ENCODE data around the gene COPS6. TPM values are rescaled to one million over a fixed set of nuclear protein-coding genes. Genes with fewer than 3 reads are reported as not detected.
A peak's percentile ranks its signal among the peaks of the same experiment; 100 is the strongest.

The COPS6 gene
- total RNA-seq, 2 donors from 2014 or later, result 109 to 121 TPM

GRCh38 chr7:100053215-100053614, 35.6 kb upstream of the COPS6 start:
- no peak overlapping the region for H3K27ac ChIP-seq (ENCODE audit: low read depth, low read length)
- Mint-ChIP-seq H3K9me3 (peaks cover 2% of the 10 kb centered on the region), H3K36me3 (ENCODE audit: low read depth) (peaks cover 34% of the 10 kb centered on the region), H3K27ac (no peak overlapping the region), H3K27me3 (ENCODE audit: insufficient read depth) (no peaks in the 10 kb centered on the region), H3K4me1 (peaks cover 1% of the 10 kb centered on the region), H3K4me3 (no peak overlapping the region)
- peak; percentile 61 for TF ChIP-seq CTCF (conservative IDR thresholded peaks at IDR 0.05)
- peaks cover 31% of the 10 kb centered on the region for H3K36me3 ChIP-seq (ENCODE audit: control insufficient read depth, insufficient read depth, low read length)
- H3K4me3 ChIP-seq (ENCODE audit: low read length), result no peak overlapping the region
- peak; percentile 70 for DNase-seq
- H3K27me3 ChIP-seq (ENCODE audit: control insufficient read depth, insufficient read depth, low read length, poor library complexity, severe bottlenecking), result no peaks in the 10 kb centered on the region
- WGBS, 2 experiments (ENCODE audit: insufficient coverage in 1 of 2, insufficient read length in 1 of 2), result 87 to 94% methylated on average over 2 to 3 of the region's 3 CpGs
- H3K4me1 ChIP-seq (ENCODE audit: control insufficient read depth, insufficient read depth, low read length), result no peaks in the 10 kb centered on the region
- no peaks in the 10 kb centered on the region for H3K9me3 ChIP-seq (ENCODE audit: control insufficient read depth, low read length)
- no peak overlapping the region for H3K9ac ChIP-seq (ENCODE audit: extremely low read depth, low read length, poor library complexity, severe bottlenecking)

- Histone ChIP-seq H3K9me3 (ENCODE audit: control insufficient read depth, low read length) (no peaks in the 10 kb centered on the region), H3K27ac (ENCODE audit: low read depth, low read length) (no peak overlapping the region), H3K36me3 (ENCODE audit: control insufficient read depth, insufficient read depth, low read length) (peaks cover 63% of the 10 kb centered on the region), H3K9ac (ENCODE audit: extremely low read depth, low read length, poor library complexity, severe bottlenecking) (no peak overlapping the region), H3K4me1 (ENCODE audit: control insufficient read depth, insufficient read depth, low read length) (no peaks in the 10 kb centered on the region), H3K27me3 (ENCODE audit: control insufficient read depth, insufficient read depth, low read length, poor library complexity, severe bottlenecking) (no peaks in the 10 kb centered on the region), H3K4me3 (ENCODE audit: low read length) (no peak overlapping the region)
- H3K36me3 Mint-ChIP-seq (ENCODE audit: low read depth), result peaks cover 63% of the 10 kb centered on the region
- H3K4me1 Mint-ChIP-seq, result no peaks in the 10 kb centered on the region
- no peaks in the 10 kb centered on the region for H3K9me3 Mint-ChIP-seq
- H3K4me3 Mint-ChIP-seq, result no peak overlapping the region
- TF ChIP-seq CTCF (conservative IDR thresholded peaks at IDR 0.05), result no peak
- DNase-seq, result no peak
- no peaks in the 10 kb centered on the region for H3K27me3 Mint-ChIP-seq (ENCODE audit: insufficient read depth)
- WGBS, 2 experiments (ENCODE audit: insufficient coverage in 1 of 2, insufficient read length in 1 of 2), result 95 to 100% methylated on average over 8 to 10 of the region's 10 CpGs
- no peak overlapping the region for H3K27ac Mint-ChIP-seq
Measured at GRCh38 chr7:100057006-100057405, 31.8 kb upstream of the COPS6 start.

GRCh38 chr7:100059251-100059739, 29.5 kb upstream of the COPS6 start:
- Histone ChIP-seq H3K27me3 (ENCODE audit: control insufficient read depth, insufficient read depth, low read length, poor library complexity, severe bottlenecking) (no peaks in the 10 kb centered on the region), H3K9me3 (ENCODE audit: control insufficient read depth, low read length) (no peaks in the 10 kb centered on the region), H3K4me3 (ENCODE audit: low read length) (no peak overlapping the region), H3K27ac (ENCODE audit: low read depth, low read length) (no peak overlapping the region), H3K4me1 (ENCODE audit: control insufficient read depth, insufficient read depth, low read length) (no peaks in the 10 kb centered on the region), H3K9ac (ENCODE audit: extremely low read depth, low read length, poor library complexity, severe bottlenecking) (no peak overlapping the region), H3K36me3 (ENCODE audit: control insufficient read depth, insufficient read depth, low read length) (peaks cover 72% of the 10 kb centered on the region)
- no peak for DNase-seq
- Mint-ChIP-seq H3K4me3 (no peak overlapping the region), H3K36me3 (ENCODE audit: low read depth) (peaks cover 71% of the 10 kb centered on the region), H3K4me1 (no peaks in the 10 kb centered on the region), H3K27me3 (ENCODE audit: insufficient read depth) (no peaks in the 10 kb centered on the region), H3K9me3 (peaks cover 7% of the 10 kb centered on the region), H3K27ac (no peak overlapping the region)
- 90 to 93% methylated on average over 5 of the region's 5 CpGs for WGBS, 2 experiments (ENCODE audit: insufficient coverage in 1 of 2, insufficient read length in 1 of 2)
- no peak for TF ChIP-seq CTCF (conservative IDR thresholded peaks at IDR 0.05)

Measured in endodermal cell (in vitro differentiated cells).